Heart right ventricle (tissue), 16 donors: Measurements from ENCODE around the gene CAPZA1. TPM values are rescaled to one million over a fixed set of nuclear protein-coding genes. Genes with fewer than 3 reads are reported as not detected.
A peak's percentile ranks its signal among the peaks of the same experiment; 100 is the strongest.

Experiments used
- ATAC-seq, 8 donors: fragments of 200-7000 bp; cut with Tn5 transposase; one replicate each; pipeline ENCODE4 v1.9.1; 2020; ENCODE audit warnings: mild to moderate bottlenecking in 8 of 8, moderate library complexity in 8 of 8, moderate number of reproducible peaks in 1 of 8
- DNase-seq, 2 donors: peaks; one replicate each; pipeline ENCODE4 v3.0.0-alpha.2; 2020
- H3K27ac ChIP-seq, 10 donors: fragments of 200-600 bp; sonication (generic) in 2 of 10; one replicate each; pipeline versions ENCODE4 v1.5.0 to v1.8.0; 2020 to 2022; ENCODE audit warnings: mild to moderate bottlenecking in 3 of 10
- H3K27me3 ChIP-seq, 7 donors: fragments of 200-600 bp; one replicate each; pipeline ENCODE4 v1.8.0; 2021 to 2022; ENCODE audit warnings: mild to moderate bottlenecking in 2 of 7
- H3K36me3 ChIP-seq, 9 donors: fragments of 200-600 bp; sonication (generic) in 1 of 9; one replicate each; pipeline versions ENCODE4 v1.5.0 to v1.8.0; 2020 to 2022; ENCODE audit warnings: mild to moderate bottlenecking in 2 of 9
- H3K4me1 ChIP-seq, 9 donors: fragments of 200-600 bp; sonication (generic) in 1 of 9; one replicate each; pipeline versions ENCODE4 v1.5.0 to v1.8.0; 2020 to 2022; ENCODE audit warnings: mild to moderate bottlenecking in 4 of 9
- H3K4me3 ChIP-seq, 10 donors: fragments of 200-600 bp; sonication (generic) in 2 of 10; one replicate each; pipeline versions ENCODE4 v1.5.0 to v1.8.0; 2020 to 2022; ENCODE audit warnings: mild to moderate bottlenecking in 7 of 10, moderate library complexity in 2 of 10
- H3K9me3 ChIP-seq, 11 donors: fragments of 200-600 bp in 10 of 11; sonication (generic) in 2 of 11; one replicate each; pipeline versions ENCODE4 v1.5.0 to v1.8.0; 2013 to 2022; ENCODE audit warnings: mild to moderate bottlenecking in 2 of 11, control low read depth in 1 of 11, moderate library complexity in 1 of 11
- WGBS, 2 donors: extraction: QIAGEN DNeasy Blood & Tissue Kit; methylation state at CpG; one replicate each; pipeline ENCODE4 v1.1.7; 2013; ENCODE audit warnings: inconsistent platforms in 1 of 2; 5-methylcytosine and 5-hydroxymethylcytosine counted together
- intact Hi-C, 10 donors: fragments of 100-400 bp; cut with DNase I; formaldehyde crosslinking; loops; one replicate each; pipeline versions ENCODE4 v1.11.1 to v1.14.2; 2022
- polyA plus RNA-seq, 2 donors: library from polyadenylated mRNA; stranded (reverse); fragments of 200-250 nt; gene quantifications; one replicate each; pipeline ENCODE4 v1.2.3, GENCODE V29; 2013
- total RNA-seq, 10 donors: library from RNA; stranded (reverse); fragmentation: NEBNext Ultra II Directional in 3 of 10; extraction: Animal tissue kit (Norgen Biotek cat#: 25700) in 3 of 10; gene quantifications; one replicate each; pipeline versions ENCODE4 v1.2.1 to v1.2.4, GENCODE V29; 2021 to 2023
- TF ChIP-seq, protein P1 (sequence below), 9 donors: fragments of 200-600 bp; sonication (generic) in 2 of 9; IDR thresholded peaks; one replicate each; pipeline versions ENCODE4 v1.5.0 to v1.8.0; 2021 to 2022; ENCODE audit warnings: antibody characterized with exemption in 9 of 9, mild to moderate bottlenecking in 5 of 9, moderate library complexity in 1 of 9
- donor health status: Arrhythmogenic right ventricular cardiomyopathy.
- donor health status: ischemic (EF 13 %, LVEDD 7.1; RV severe dilation, severe dysfunction).
- donor health status: healthy with polysubstance abuse.
- donor health status: DM: no; HTN: yes; CAD: no.
- donor health status: DM: no; HTN: no; CAD: no.
- donor health status: ischemic (EF 25% LVEDD 6.9; RV normal size, moderate dysfunction).
- donor health status: ischemic (EF 25% LVEDD 5.7; RV mildly dilated, moderate dysfunction).
- donor health status: healthy.
- donor health status: DM: yes; HTN: yes; CAD: no.
- donor health status: Ischemic cardiomyopathy.
- donor health status: ischemic (EF 35%, LVEDD 5.7; RV mildly dilated, moderate dysfunction).
- donor health status: nonischemic (EF 11% LVEDD 7.7; RV severe dilation, severe dysfunction).
- donor health status: DM: yes; HTN: yes; CAD: no.
- donor health status: PGD.
- donor health status: ischemic (EF 29% LVEDD 5.4; RV normal size, mild dysfunction).
- donor health status: nonischemic (EF 23%, LVEDD 6.1; RV moderate dilation, normal function).

Gene CAPZA1
- total and polyA plus RNA-seq, 12 donors = 19.5 to 58.3 (median 23.6) TPM

DNA sequence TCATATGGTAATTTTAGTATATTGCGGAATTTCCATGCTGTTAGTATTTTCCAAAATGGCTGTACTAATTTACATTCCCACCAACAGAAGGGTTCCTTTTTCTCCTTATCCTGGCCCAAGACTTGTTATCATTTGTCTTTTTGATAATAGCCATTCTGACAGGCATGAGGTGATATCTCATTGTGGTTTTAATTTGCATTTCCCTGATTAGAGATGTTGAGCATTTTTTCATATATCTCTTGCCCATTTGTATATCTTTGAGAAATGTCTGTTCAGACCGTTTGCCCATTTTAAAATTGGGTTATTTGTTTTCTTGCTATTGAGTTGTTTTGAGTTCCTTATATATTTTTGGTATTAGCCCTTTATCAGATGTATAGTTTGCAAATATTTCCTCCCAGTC lies 14.0 kb downstream of the CAPZA1 start:
- no peak for ATAC-seq
- peaks cover 5 to 88% (median 48%) of the 10 kb centered on the region in 9 donors for H3K4me1 ChIP-seq
- H3K36me3 ChIP-seq = peaks cover 0 to 39% (median 0%) of the 10 kb centered on the region in 9 donors
- H3K9me3 ChIP-seq = no peaks in the 10 kb centered on the region
- H3K27me3 ChIP-seq = no peaks in the 10 kb centered on the region
- 90 to 93% methylated on average over 2 of the region's 2 CpGs for WGBS, 2 donors
- intact Hi-C loops = no loop called here
- no peak overlapping the region for H3K4me3 ChIP-seq
- no peak for DNase-seq
- H3K27ac ChIP-seq = no peak overlapping the region
- TF ChIP-seq, protein P1, sequence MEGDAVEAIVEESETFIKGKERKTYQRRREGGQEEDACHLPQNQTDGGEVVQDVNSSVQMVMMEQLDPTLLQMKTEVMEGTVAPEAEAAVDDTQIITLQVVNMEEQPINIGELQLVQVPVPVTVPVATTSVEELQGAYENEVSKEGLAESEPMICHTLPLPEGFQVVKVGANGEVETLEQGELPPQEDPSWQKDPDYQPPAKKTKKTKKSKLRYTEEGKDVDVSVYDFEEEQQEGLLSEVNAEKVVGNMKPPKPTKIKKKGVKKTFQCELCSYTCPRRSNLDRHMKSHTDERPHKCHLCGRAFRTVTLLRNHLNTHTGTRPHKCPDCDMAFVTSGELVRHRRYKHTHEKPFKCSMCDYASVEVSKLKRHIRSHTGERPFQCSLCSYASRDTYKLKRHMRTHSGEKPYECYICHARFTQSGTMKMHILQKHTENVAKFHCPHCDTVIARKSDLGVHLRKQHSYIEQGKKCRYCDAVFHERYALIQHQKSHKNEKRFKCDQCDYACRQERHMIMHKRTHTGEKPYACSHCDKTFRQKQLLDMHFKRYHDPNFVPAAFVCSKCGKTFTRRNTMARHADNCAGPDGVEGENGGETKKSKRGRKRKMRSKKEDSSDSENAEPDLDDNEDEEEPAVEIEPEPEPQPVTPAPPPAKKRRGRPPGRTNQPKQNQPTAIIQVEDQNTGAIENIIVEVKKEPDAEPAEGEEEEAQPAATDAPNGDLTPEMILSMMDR (IDR thresholded peaks at IDR 0.05) = no peak

GRCh38 chr1:112634367-112634766 lies 14.7 kb downstream of the CAPZA1 start:
- H3K27me3 ChIP-seq = no peaks in the 10 kb centered on the region
- no peak for ATAC-seq
- no peak for DNase-seq
- intact Hi-C loops = no loop called here
- H3K9me3 ChIP-seq = no peaks in the 10 kb centered on the region
- TF ChIP-seq, protein P1 (IDR thresholded peaks at IDR 0.05) = no peak
- H3K4me1 ChIP-seq = peaks cover 5 to 87% (median 41%) of the 10 kb centered on the region in 9 donors
- H3K4me3 ChIP-seq = no peak overlapping the region
- no peak overlapping the region for H3K27ac ChIP-seq
- peaks cover 0 to 32% (median 0%) of the 10 kb centered on the region in 9 donors for H3K36me3 ChIP-seq

- Histone ChIP-seq H3K27ac (peak overlapping the region in 1 of 10 donors; percentile 45), H3K36me3 (peaks cover 0 to 20% (median 0%) of the 10 kb centered on the region in 9 donors), H3K27me3 (no peaks in the 10 kb centered on the region), H3K9me3 (no peaks in the 10 kb centered on the region), H3K4me3 (no peak overlapping the region), H3K4me1 (peaks cover 5 to 72% (median 34%) of the 10 kb centered on the region in 9 donors)
- intact Hi-C loops = no loop called here
- DNase-seq = no peak
- TF ChIP-seq, protein P1 (IDR thresholded peaks at IDR 0.05) = no peak
- ATAC-seq = no peak
- 88 to 89% methylated on average over 2 of the region's 2 CpGs for WGBS, 2 donors
Observed at GRCh38 chr1:112636056-112636455, 16.4 kb downstream of the CAPZA1 start.

DNA sequence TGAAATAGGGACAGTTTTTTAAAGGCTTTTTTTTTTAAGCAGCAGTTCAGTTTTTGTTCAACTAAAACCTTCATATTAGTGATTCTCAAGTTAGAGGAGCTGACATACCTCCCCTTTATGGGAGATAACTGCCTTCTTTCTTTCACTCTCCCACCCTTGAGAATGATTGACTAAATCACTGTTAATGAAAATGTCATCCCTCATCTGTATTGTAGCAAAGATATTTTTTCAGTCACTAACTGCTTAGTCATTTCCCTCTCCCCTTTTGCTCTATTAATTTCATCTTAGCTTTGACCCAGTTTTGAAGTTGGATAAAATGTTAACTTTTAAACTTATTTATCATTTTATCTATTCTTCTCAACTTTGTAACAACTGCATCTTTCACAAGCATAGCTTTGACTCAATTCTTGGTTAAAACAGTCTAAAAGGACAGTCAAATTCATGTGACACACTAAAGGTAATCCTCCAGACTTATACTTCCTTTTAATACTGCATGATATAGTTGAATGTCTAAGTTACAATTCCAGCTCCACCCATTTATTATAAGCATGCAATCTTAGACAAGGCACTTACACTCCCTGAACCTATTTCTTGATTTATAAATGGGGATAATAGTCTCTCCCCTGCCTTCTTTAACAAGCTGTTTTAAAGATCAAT lies 17.1 kb downstream of the CAPZA1 start:
- no peak overlapping the region for H3K4me3 ChIP-seq
- H3K36me3 ChIP-seq = peaks cover 0 to 13% (median 0%) of the 10 kb centered on the region in 9 donors
- DNase-seq (no peak), ATAC-seq (no peak)
- TF ChIP-seq, protein P1 (IDR thresholded peaks at IDR 0.05) = no peak
- H3K4me1 ChIP-seq = peaks cover 5 to 66% (median 34%) of the 10 kb centered on the region in 9 donors
- no peaks in the 10 kb centered on the region for H3K9me3 ChIP-seq
- H3K27ac ChIP-seq = peak overlapping the region in 3 of 10 donors; percentile 1 to 45 (median 23)
- intact Hi-C loops = no loop called here
- no peaks in the 10 kb centered on the region for H3K27me3 ChIP-seq
